SK-N-SH (cell line): ENCODE data around the gene SRGAP1.

Experiments used
- CTCF ChIP-seq: fragments of 200-600 bp; sonication (generic); IDR thresholded peaks from 2 replicates; pipeline ENCODE4 v1.6.1; 2017; ENCODE audit warnings: antibody characterized with exemption, mild to moderate bottlenecking, moderate library complexity
- TAF1 ChIP-seq: IDR thresholded peaks from 2 replicates; pipeline ENCODE4 v1.6.1; 2012; ENCODE audit warnings: low read depth, mild to moderate bottlenecking, low read length, moderate library complexity, borderline replicate concordance

- TF ChIP-seq TAF1 (no peak), CTCF (no peak)
These were observed 214.2 kb downstream of the SRGAP1 start for GRCh38 chr12:64058541-64059265.
